Epithelial cell of esophagus (primary cell): ENCODE results near the gene HOXC5.

ENCODE experiments used
- DNase-seq: peaks from one replicate; pipeline ENCODE4 v3.0.0; 2010; ENCODE audit warnings: low read depth
- H3K4me3 ChIP-seq: 2 replicates; pipeline ENCODE4 v1.5.1; 2011; ENCODE audit warnings: mild to moderate bottlenecking, low read length, control low read depth
- CTCF ChIP-seq: IDR thresholded peaks from 2 replicates; pipeline ENCODE4 v1.5.1; 2011; ENCODE audit warnings: low read depth, mild to moderate bottlenecking, low read length, control low read depth, inconsistent platforms; ENCODE audit not compliant: insufficient read depth; ENCODE audit errors: missing control alignments

The HOXC5 gene

GRCh38 chr12:54058128-54058768 lies 25.4 kb downstream of the HOXC5 start:
- no peak for TF ChIP-seq CTCF
- no peak overlapping the region for H3K4me3 ChIP-seq
- no peak for DNase-seq

GRCh38 chr12:54059668-54060067 lies 26.8 kb downstream of the HOXC5 start:
- no peak for DNase-seq
- TF ChIP-seq CTCF: no peak
- no peak overlapping the region for H3K4me3 ChIP-seq

- no peak for DNase-seq
- no peak overlapping the region for H3K4me3 ChIP-seq
- no peak for TF ChIP-seq CTCF
Measured at GRCh38 chr12:54060174-54060974, 27.5 kb downstream of the HOXC5 start.

- no peak overlapping the region for H3K4me3 ChIP-seq
- no peak for TF ChIP-seq CTCF
- DNase-seq: peak; percentile 34
Measured at GRCh38 chr12:54060975-54061778, 28.3 kb downstream of the HOXC5 start.

- no peak overlapping the region for H3K4me3 ChIP-seq
- no peak for TF ChIP-seq CTCF
- no peak for DNase-seq
Measured at GRCh38 chr12:54065677-54066076, 32.8 kb downstream of the HOXC5 start.

GRCh38 chr12:54066408-54066807 lies 33.6 kb downstream of the HOXC5 start:
- no peak for DNase-seq
- no peak overlapping the region for H3K4me3 ChIP-seq
- no peak for TF ChIP-seq CTCF
